GM18505 (cell line): ENCODE results near the gene CANX.
"Not testable (repeated sequence)": the region's sequence is repeated elsewhere in the genome, so short reads cannot be mapped to it uniquely, and the experiment has no call there.

ENCODE experiments used
- ATAC-seq: cut with Tn5 transposase; IDR thresholded peaks from one replicate; pipeline ENCODE4 v1.9.1; 2021; ENCODE audit not compliant: unreplicated experiment
- POLR2A ChIP-seq: IDR thresholded peaks from 4 replicates; pipeline ENCODE4 v1.6.1; 2011; ENCODE audit warnings: borderline replicate concordance; ENCODE audit not compliant: insufficient read depth, insufficient read length; ENCODE audit errors: extremely low read depth

The CANX gene

GRCh38 chr5:179730852-179731251 is 32.1 kb downstream of the CANX start:
- ATAC-seq, result no peak
- no peak for TF ChIP-seq POLR2A

- no peak for TF ChIP-seq POLR2A
- peak; percentile 3 for ATAC-seq
Measured at GRCh38 chr5:179731791-179732411, 33.1 kb downstream of the CANX start.

GRCh38 chr5:179732412-179732917 is 33.7 kb downstream of the CANX start, which contains the start of gene MAML1:
MAML1 (plus strand) TSS chr5:179732822; CDS start chr5:179733113, 291 bp downstream.
- ATAC-seq, result peak; percentile 90
- peak; percentile 79 for TF ChIP-seq POLR2A

GRCh38 chr5:179732918-179733771 is 34.4 kb downstream of the CANX start:
- TF ChIP-seq POLR2A, result no peak
- ATAC-seq, result peak; percentile 39

- TF ChIP-seq POLR2A, result no peak
Measured at GRCh38 chr5:179733772-179734126, 35.0 kb downstream of the CANX start.

GRCh38 chr5:179734536-179735164 is 35.9 kb downstream of the CANX start:
- no peak for TF ChIP-seq POLR2A
- no peak for ATAC-seq

More at GRCh38 chr5:179733772-179734126, 35.0 kb downstream of the CANX start:
- no peak for ATAC-seq

- TF ChIP-seq POLR2A, result no peak
- no peak for ATAC-seq
Measured at GRCh38 chr5:179738742-179739141, 40.0 kb downstream of the CANX start.

- ATAC-seq, result not testable (repeated sequence)
Measured at GRCh38 chr5:179744106-179744505, 45.3 kb downstream of the CANX start.

GRCh38 chr5:179746872-179747271 is 48.1 kb downstream of the CANX start:
- no peak for ATAC-seq
- no peak for TF ChIP-seq POLR2A

- no peak for TF ChIP-seq POLR2A
- ATAC-seq, result no peak
Measured at GRCh38 chr5:179747811-179748210, 49.0 kb downstream of the CANX start.

- no peak for TF ChIP-seq POLR2A
- no peak for ATAC-seq
Measured at GRCh38 chr5:179749857-179750508, 51.2 kb downstream of the CANX start.

- no peak for TF ChIP-seq POLR2A
- ATAC-seq, result no peak
Measured at GRCh38 chr5:179753971-179754370, 55.2 kb downstream of the CANX start.

GRCh38 chr5:179755022-179755421 is 56.3 kb downstream of the CANX start:
- TF ChIP-seq POLR2A, result no peak
- ATAC-seq, result no peak
